ENCODE measurements around the gene TSPAN9. TPM values are rescaled to one million over a fixed set of nuclear protein-coding genes. Genes with fewer than 3 reads are reported as not detected.

TSPAN9 gene
- polyA plus RNA-seq, 1 donor (not counting 4 experiments of a cell fraction or from before 2014, with no cell fraction given), result 27.5 TPM

DNA sequence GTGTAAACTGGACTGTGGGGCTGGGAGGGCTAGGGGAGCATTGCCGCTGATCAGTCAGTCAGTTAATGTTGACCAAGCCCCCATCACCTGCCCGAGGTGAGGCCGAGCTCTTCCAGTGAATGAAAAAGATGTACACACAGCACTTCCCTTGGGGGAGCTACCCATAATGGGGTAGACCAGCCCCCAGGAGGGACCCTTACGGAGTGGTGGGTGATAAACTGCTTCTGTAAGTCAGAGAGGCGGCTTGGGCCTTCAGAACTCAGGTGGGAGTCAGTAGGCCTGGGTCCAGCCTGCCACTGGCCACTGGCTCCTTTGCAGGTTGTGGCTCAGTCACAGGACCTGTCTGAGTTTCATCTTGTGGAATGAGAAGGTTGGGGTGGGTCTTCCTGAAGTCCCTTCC is 43.5 kb downstream of the TSPAN9 start:
- no peaks in the 10 kb centered on the region for H3K9me1 ChIP-seq (ENCODE audit: control insufficient read depth, extremely low read depth, insufficient read depth, low read length)
- H3K4me3 ChIP-seq (ENCODE audit: control insufficient read depth in 2 of 3, extremely low read depth in 1 of 3, insufficient read depth in 2 of 3, low read depth in 1 of 3, low read length in 3 of 3), result no peak overlapping the region
- no peaks in the 10 kb centered on the region for H3K36me3 ChIP-seq (ENCODE audit: control insufficient read depth in 2 of 2, extremely low read depth in 1 of 2, insufficient read depth in 2 of 2, low read length in 2 of 2)
- dilution Hi-C loops (cut with MboI; ENCODE audit: extremely low pct_ligation_motif_present, low sequenced_read_pairs), result no loop called here
- H3K9ac ChIP-seq (ENCODE audit: control insufficient read depth, extremely low read depth, insufficient read depth, low read length), result no peak overlapping the region
- TF ChIP-seq, protein P1, sequence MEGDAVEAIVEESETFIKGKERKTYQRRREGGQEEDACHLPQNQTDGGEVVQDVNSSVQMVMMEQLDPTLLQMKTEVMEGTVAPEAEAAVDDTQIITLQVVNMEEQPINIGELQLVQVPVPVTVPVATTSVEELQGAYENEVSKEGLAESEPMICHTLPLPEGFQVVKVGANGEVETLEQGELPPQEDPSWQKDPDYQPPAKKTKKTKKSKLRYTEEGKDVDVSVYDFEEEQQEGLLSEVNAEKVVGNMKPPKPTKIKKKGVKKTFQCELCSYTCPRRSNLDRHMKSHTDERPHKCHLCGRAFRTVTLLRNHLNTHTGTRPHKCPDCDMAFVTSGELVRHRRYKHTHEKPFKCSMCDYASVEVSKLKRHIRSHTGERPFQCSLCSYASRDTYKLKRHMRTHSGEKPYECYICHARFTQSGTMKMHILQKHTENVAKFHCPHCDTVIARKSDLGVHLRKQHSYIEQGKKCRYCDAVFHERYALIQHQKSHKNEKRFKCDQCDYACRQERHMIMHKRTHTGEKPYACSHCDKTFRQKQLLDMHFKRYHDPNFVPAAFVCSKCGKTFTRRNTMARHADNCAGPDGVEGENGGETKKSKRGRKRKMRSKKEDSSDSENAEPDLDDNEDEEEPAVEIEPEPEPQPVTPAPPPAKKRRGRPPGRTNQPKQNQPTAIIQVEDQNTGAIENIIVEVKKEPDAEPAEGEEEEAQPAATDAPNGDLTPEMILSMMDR (optimal IDR thresholded peaks at IDR 0.05 in 1 of 3, IDR thresholded peaks at IDR 0.05 in 1 of 3, conservative IDR thresholded peaks at IDR 0.05 in 1 of 3; ENCODE audit: extremely low read depth in 1 of 3, insufficient read depth in 2 of 3, low read length in 3 of 3), result no peak
- no peak for TF ChIP-seq EZH2 (IDR thresholded peaks at IDR 0.05; ENCODE audit: low read length)
- H2AFZ ChIP-seq (ENCODE audit: control insufficient read depth, low read length), result no peak overlapping the region
- peaks cover 59% of the 10 kb centered on the region for H3K4me1 ChIP-seq (ENCODE audit: control insufficient read depth, extremely low read depth, insufficient read depth, low read length)
- H3K27me3 ChIP-seq (ENCODE audit: control insufficient read depth, extremely low read depth, insufficient read depth, low read length), result no peaks in the 10 kb centered on the region
- no peaks in the 10 kb centered on the region for H3K9me3 ChIP-seq (ENCODE audit: control insufficient read depth, low read depth, low read length)
- H4K20me1 ChIP-seq (ENCODE audit: control insufficient read depth, extremely low read depth, insufficient read depth, low read length), result no peaks in the 10 kb centered on the region
- H3K27ac ChIP-seq (ENCODE audit: control insufficient read depth, insufficient read depth, low read length), result no peak overlapping the region
- DNase-seq (ENCODE audit: low read depth, low spot score), result no peak
- no peak for FAIRE-seq
- H3K4me2 ChIP-seq (ENCODE audit: control insufficient read depth, extremely low read depth, insufficient read depth, low read depth, low read length), result no peak overlapping the region
- peaks cover 3% of the 10 kb centered on the region for H3K79me2 ChIP-seq (ENCODE audit: control insufficient read depth, insufficient read depth, low read length)

DNA sequence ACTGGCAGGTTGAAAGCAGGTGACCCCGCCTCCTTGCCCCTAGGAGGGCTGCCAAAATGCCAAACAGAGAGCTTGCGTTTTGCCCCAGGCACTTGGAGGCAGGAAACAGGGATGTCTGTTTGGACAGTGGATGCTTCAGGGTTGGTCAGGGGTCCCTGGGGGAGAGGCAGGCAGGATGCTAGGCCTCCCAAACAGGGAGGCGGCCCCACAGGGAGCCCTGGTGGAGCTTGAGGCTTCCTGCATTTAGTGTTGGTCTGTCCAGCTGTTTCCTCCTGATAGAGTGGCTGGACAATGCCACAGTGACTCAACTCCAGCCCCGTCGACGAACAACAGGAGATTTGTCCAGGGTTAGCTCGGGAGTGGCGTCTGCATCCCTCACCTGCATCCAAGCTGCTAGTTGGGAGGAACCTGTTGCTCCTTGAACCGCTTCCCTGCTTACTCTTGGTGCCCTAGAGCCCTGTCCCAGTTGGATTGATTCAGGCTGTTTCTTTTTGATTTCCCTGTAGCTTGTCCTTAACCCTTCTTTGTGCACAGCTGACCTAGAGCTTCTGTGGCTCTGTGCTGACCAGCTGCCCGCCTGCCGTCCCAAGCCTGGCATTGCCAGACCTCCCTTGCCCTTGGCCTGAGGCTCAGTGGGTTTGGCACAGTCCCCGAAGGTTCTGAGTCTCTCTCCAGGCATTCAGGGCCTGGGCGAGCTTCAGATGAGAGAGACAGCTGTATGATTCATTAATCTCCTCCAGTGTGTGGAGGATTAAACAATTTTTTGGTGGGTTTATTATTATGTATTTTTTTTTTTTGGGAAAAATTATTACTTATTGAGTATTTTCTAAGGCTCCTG is 45.9 kb downstream of the TSPAN9 start:
- dilution Hi-C loops (cut with MboI; ENCODE audit: extremely low pct_ligation_motif_present, low sequenced_read_pairs), result no loop called here
- DNase-seq (ENCODE audit: low read depth, low spot score) (no peak), FAIRE-seq (peak; percentile 84)
- Histone ChIP-seq H3K9ac (ENCODE audit: control insufficient read depth, extremely low read depth, insufficient read depth, low read length) (no peak overlapping the region), H3K36me3 (ENCODE audit: control insufficient read depth in 2 of 2, extremely low read depth in 1 of 2, insufficient read depth in 2 of 2, low read length in 2 of 2) (peaks cover 0 to 4% of the 10 kb centered on the region in 2 experiments), H3K79me2 (ENCODE audit: control insufficient read depth, insufficient read depth, low read length) (peaks cover 6% of the 10 kb centered on the region), H3K4me1 (ENCODE audit: control insufficient read depth, extremely low read depth, insufficient read depth, low read length) (peaks cover 41% of the 10 kb centered on the region), H3K27ac (ENCODE audit: control insufficient read depth, insufficient read depth, low read length) (no peak overlapping the region), H3K9me1 (ENCODE audit: control insufficient read depth, extremely low read depth, insufficient read depth, low read length) (no peaks in the 10 kb centered on the region), H3K4me3 (ENCODE audit: control insufficient read depth in 2 of 3, extremely low read depth in 1 of 3, insufficient read depth in 2 of 3, low read depth in 1 of 3, low read length in 3 of 3) (no peak overlapping the region), H3K9me3 (ENCODE audit: control insufficient read depth, low read depth, low read length) (no peaks in the 10 kb centered on the region), H2AFZ (ENCODE audit: control insufficient read depth, low read length) (no peak overlapping the region), H3K4me2 (ENCODE audit: control insufficient read depth, extremely low read depth, insufficient read depth, low read depth, low read length) (peak overlapping the region; percentile 19), H3K27me3 (ENCODE audit: control insufficient read depth, extremely low read depth, insufficient read depth, low read length) (no peaks in the 10 kb centered on the region), H4K20me1 (ENCODE audit: control insufficient read depth, extremely low read depth, insufficient read depth, low read length) (no peaks in the 10 kb centered on the region)
- TF ChIP-seq, protein P1 (optimal IDR thresholded peaks at IDR 0.05 in 1 of 3, IDR thresholded peaks at IDR 0.05 in 1 of 3, conservative IDR thresholded peaks at IDR 0.05 in 1 of 3; ENCODE audit: extremely low read depth in 1 of 3, insufficient read depth in 2 of 3, low read length in 3 of 3), result peak in 1 of 3 experiments; percentile 3
- no peak for TF ChIP-seq EZH2 (IDR thresholded peaks at IDR 0.05; ENCODE audit: low read length)
